ENCODE results near the gene ZSWIM8. TPM values are rescaled to one million over a fixed set of nuclear protein-coding genes. Genes with fewer than 3 reads are reported as not detected.

Gene ZSWIM8
- total and polyA plus RNA-seq, 10 of the 15 experiments (the other 5 are each of a cell fraction or from before 2014, with no cell fraction given): 7.8 to 47.1 (median 23.6) TPM

GRCh38 chr10:73812657-73813056 is 27.3 kb downstream of the ZSWIM8 start:
- Histone ChIP-seq H3K4me3 (no peak overlapping the region), H3K4me2 (ENCODE audit: control insufficient read depth, insufficient read depth) (no peak overlapping the region), H3K36me3 (ENCODE audit: control insufficient read depth in 2 of 2, insufficient read depth in 2 of 2, low read length in 1 of 2) (peaks cover 10 to 11% of the 10 kb centered on the region in 2 experiments), H3K27ac (ENCODE audit: control insufficient read depth, insufficient read depth) (no peak overlapping the region), H3K4me1 (ENCODE audit: control insufficient read depth, insufficient read depth, low read length) (peaks cover 6% of the 10 kb centered on the region), H3K27me3 (replicated peaks in 1 of 2; ENCODE audit: control insufficient read depth in 2 of 2, insufficient read depth in 2 of 2, low read length in 1 of 2) (no peaks in the 10 kb centered on the region), H3K79me2 (ENCODE audit: control insufficient read depth, insufficient read depth, low read length) (peaks cover 26% of the 10 kb centered on the region), H3K9ac (ENCODE audit: control insufficient read depth, insufficient read depth, low read length) (no peak overlapping the region), H4K20me1 (ENCODE audit: control insufficient read depth, insufficient read depth) (no peaks in the 10 kb centered on the region), H3K9me3 (replicated peaks; ENCODE audit: control insufficient read depth, insufficient read depth, low read length) (no peaks in the 10 kb centered on the region), H2AFZ (ENCODE audit: control insufficient read depth, low read depth, low read length) (no peak overlapping the region)
- DNase-seq (ENCODE audit: low read depth, low spot score) (no peak), FAIRE-seq (no peak), ATAC-seq (no peak)
- ChIA-PET SMC1A (ENCODE audit: uncharacterized antibody, unreplicated experiment) (interaction anchor here (0.7 to 1.3 kb wide), 5 partner anchors 9 to 67 kb away, joined by 3 to 5 read pairs (median 4); partner anchors contain the start of gene CHCHD1), RAD21 (ENCODE audit: unreplicated experiment) (interaction anchor here (0.7 to 1.2 kb wide), 2 partner anchors 68 to 269 kb away, joined by 3 read pairs; no protein-coding TSS in a partner anchor), CTCF (interaction anchor here (0.6 to 1.5 kb wide), 4 partner anchors 30 to 67 kb away, joined by 3 to 6 read pairs (median 4); no protein-coding TSS in a partner anchor), POLR2A (interaction anchor here (0.7 kb wide), 1 partner anchor 9 kb away, joined by 4 read pairs; no protein-coding TSS in a partner anchor)
- intact Hi-C loops (cut with micrococcal nuclease; ENCODE audit: unreplicated experiment): loop anchor here (5.0 kb wide), 1 partner anchor 40 kb away; a partner anchor contains a TSS
- no TSS peak for BruUV-seq (replicated peaks)
- WGBS (ENCODE audit: insufficient coverage, insufficient replicate concordance, low lambda C conversion rate, missing lambda C conversion rate): 71% methylated on average over 4 of the region's 4 CpGs
- TF ChIP-seq SRF (IDR thresholded peaks at IDR 0.05; ENCODE audit: low read depth in 2 of 2, low read length in 2 of 2) (no peak), ZNF24 (IDR thresholded peaks at IDR 0.05) (no peak), SREBF2 (IDR thresholded peaks at IDR 0.05; ENCODE audit: low read length) (no peak), SIX5 (IDR thresholded peaks at IDR 0.05; ENCODE audit: low read depth, low read length, severe bottlenecking) (no peak), RAD21 (IDR thresholded peaks at IDR 0.05; ENCODE audit: insufficient read depth, low read depth, low read length) (no peak), CHD2 (IDR thresholded peaks at IDR 0.05; ENCODE audit: borderline replicate concordance, low read depth, low read length) (no peak), RCOR1 (conservative IDR thresholded peaks at IDR 0.05; ENCODE audit: low read depth, low read length) (no peak), IRF5 (IDR thresholded peaks at IDR 0.05; ENCODE audit: borderline replicate concordance) (no peak), ZBTB4 (CRISPR knock-in tag; IDR thresholded peaks at IDR 0.05) (no peak), ZNF274 (IDR thresholded peaks at IDR 0.05; ENCODE audit: insufficient read depth, insufficient read length) (no peak), ESRRA (IDR thresholded peaks at IDR 0.05; ENCODE audit: low read length) (no peak), LARP7 (IDR thresholded peaks at IDR 0.05) (no peak)
- in situ Hi-C loops (cut with MboI): no loop called here

Measured in GM12878 (cell line).